ENCODE data around the gene TMTC3. TPM values are rescaled to one million over a fixed set of nuclear protein-coding genes. Genes with fewer than 3 reads are reported as not detected.

The TMTC3 gene
- total RNA-seq, 1 donor from 2014 or later = 35.2 TPM

DNA sequence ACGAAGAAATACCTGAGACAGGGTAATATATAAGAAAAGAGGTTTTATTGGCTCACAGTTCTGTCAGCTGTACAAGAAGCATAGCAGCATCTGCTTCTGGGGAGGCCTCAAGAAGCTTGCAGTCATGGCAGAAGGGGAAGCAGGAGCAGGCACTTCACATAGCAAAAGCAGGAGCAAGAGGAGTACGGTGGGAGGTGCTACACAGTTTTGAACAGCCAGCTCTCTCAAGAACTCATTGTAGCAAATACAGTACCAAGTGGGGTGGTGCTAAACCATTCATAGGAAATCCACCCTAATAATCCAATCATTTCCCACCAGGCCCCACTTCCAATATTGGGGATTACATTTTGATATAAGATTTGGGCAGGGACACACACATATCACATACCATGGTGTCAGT lies 8.0 kb downstream of the TMTC3 start:
- Mint-ChIP-seq H3K36me3 (ENCODE audit: insufficient read depth) (no peaks in the 10 kb centered on the region), H3K4me1 (ENCODE audit: low read depth) (peaks cover 12% of the 10 kb centered on the region), H3K27ac (no peak overlapping the region), H3K27me3 (no peaks in the 10 kb centered on the region), H3K9me3 (ENCODE audit: low read depth) (no peaks in the 10 kb centered on the region), H3K4me3 (ENCODE audit: low read depth) (no peak overlapping the region)
- TF ChIP-seq CTCF (IDR thresholded peaks at IDR 0.05; ENCODE audit: unreplicated experiment) = no peak
- no peak for DNase-seq (ENCODE audit: low spot score, unreplicated experiment)

DNA sequence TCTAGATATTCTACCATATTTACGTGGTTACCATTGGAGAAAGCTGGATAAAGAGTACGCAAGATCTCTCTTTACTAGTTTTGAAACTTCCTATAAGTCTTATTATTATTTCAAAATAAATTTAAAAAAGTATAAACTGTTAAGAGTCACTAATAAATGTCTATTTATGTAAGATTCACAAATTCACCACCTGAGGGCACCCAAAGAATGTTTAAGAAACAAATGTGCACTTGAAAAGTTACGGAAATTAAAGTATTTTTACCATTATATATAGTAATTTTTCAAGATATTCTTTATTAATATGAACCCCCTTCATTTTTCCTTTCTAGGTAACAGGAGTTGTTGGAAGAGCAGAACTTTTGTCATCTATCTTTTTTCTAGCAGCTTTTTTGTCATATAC lies 11.9 kb downstream of the TMTC3 start:
- Mint-ChIP-seq H3K4me1 (ENCODE audit: low read depth) (no peaks in the 10 kb centered on the region), H3K36me3 (ENCODE audit: insufficient read depth) (peaks cover 1% of the 10 kb centered on the region), H3K9me3 (ENCODE audit: low read depth) (no peaks in the 10 kb centered on the region), H3K27ac (no peak overlapping the region), H3K27me3 (no peaks in the 10 kb centered on the region), H3K4me3 (ENCODE audit: low read depth) (no peak overlapping the region)
- no peak for DNase-seq (ENCODE audit: low spot score, unreplicated experiment)
- TF ChIP-seq CTCF (IDR thresholded peaks at IDR 0.05; ENCODE audit: unreplicated experiment) = peak; percentile 65

- H3K4me3 Mint-ChIP-seq (ENCODE audit: low read depth) = no peak overlapping the region
- H3K4me1 Mint-ChIP-seq (ENCODE audit: low read depth) = no peaks in the 10 kb centered on the region
- no peak for DNase-seq (ENCODE audit: low spot score, unreplicated experiment)
- H3K9me3 Mint-ChIP-seq (ENCODE audit: low read depth) = no peaks in the 10 kb centered on the region
- TF ChIP-seq CTCF (IDR thresholded peaks at IDR 0.05; ENCODE audit: unreplicated experiment) = no peak
- H3K36me3 Mint-ChIP-seq (ENCODE audit: insufficient read depth) = peaks cover 3% of the 10 kb centered on the region
- no peaks in the 10 kb centered on the region for H3K27me3 Mint-ChIP-seq
- H3K27ac Mint-ChIP-seq = no peak overlapping the region
Observed at GRCh38 chr12:88156075-88156654, 14.1 kb downstream of the TMTC3 start.

GRCh38 chr12:88163371-88163770 lies 21.3 kb downstream of the TMTC3 start:
- no peak for DNase-seq (ENCODE audit: low spot score, unreplicated experiment)
- Mint-ChIP-seq H3K27me3 (no peaks in the 10 kb centered on the region), H3K9me3 (ENCODE audit: low read depth) (no peaks in the 10 kb centered on the region), H3K27ac (peak overlapping the region; percentile 14), H3K4me1 (ENCODE audit: low read depth) (no peaks in the 10 kb centered on the region), H3K4me3 (ENCODE audit: low read depth) (no peak overlapping the region), H3K36me3 (ENCODE audit: insufficient read depth) (peaks cover 35% of the 10 kb centered on the region)
- TF ChIP-seq CTCF (IDR thresholded peaks at IDR 0.05; ENCODE audit: unreplicated experiment) = no peak

DNA sequence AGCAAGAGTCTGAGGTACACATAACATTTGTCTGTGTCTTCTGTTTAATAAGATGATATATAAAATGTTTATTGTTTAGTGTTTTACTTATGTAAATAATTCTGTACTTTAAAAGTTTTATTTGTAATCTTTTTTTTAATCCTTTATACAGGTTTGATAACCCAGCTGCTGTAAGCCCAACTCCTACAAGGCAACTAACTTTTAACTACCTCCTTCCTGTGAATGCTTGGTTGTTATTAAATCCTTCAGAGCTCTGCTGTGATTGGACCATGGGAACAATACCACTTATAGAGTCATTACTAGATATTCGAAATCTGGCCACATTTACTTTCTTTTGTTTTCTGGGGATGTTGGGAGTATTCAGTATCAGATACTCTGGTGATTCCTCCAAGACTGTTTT lies 24.1 kb downstream of the TMTC3 start:
- TF ChIP-seq CTCF (IDR thresholded peaks at IDR 0.05; ENCODE audit: unreplicated experiment) = no peak
- H3K4me3 Mint-ChIP-seq (ENCODE audit: low read depth) = no peak overlapping the region
- no peaks in the 10 kb centered on the region for H3K27me3 Mint-ChIP-seq
- no peaks in the 10 kb centered on the region for H3K9me3 Mint-ChIP-seq (ENCODE audit: low read depth)
- H3K4me1 Mint-ChIP-seq (ENCODE audit: low read depth) = no peaks in the 10 kb centered on the region
- H3K27ac Mint-ChIP-seq = no peak overlapping the region
- DNase-seq (ENCODE audit: low spot score, unreplicated experiment) = no peak
- H3K36me3 Mint-ChIP-seq (ENCODE audit: insufficient read depth) = peaks cover 41% of the 10 kb centered on the region

Measured in progenitor cell of endocrine pancreas (in vitro differentiated cells).